NB4 (cell line): Measurements from ENCODE around the gene DST.

Source experiments
- POLR2A ChIP-seq: IDR thresholded peaks from 2 replicates; pipeline ENCODE4 v1.6.1; 2011; ENCODE audit warnings: mild to moderate bottlenecking; ENCODE audit not compliant: insufficient read length; ENCODE audit errors: extremely low read depth
- TF ChIP-seq, protein P1 (sequence below): IDR thresholded peaks from one replicate; pipeline ENCODE4 v1.5.1; 2012; ENCODE audit warnings: low read depth, low read length
- TF ChIP-seq, protein P2 (sequence below): IDR thresholded peaks from 2 replicates; pipeline ENCODE4 v1.6.1; 2011; ENCODE audit warnings: low read depth, low read length

DNA sequence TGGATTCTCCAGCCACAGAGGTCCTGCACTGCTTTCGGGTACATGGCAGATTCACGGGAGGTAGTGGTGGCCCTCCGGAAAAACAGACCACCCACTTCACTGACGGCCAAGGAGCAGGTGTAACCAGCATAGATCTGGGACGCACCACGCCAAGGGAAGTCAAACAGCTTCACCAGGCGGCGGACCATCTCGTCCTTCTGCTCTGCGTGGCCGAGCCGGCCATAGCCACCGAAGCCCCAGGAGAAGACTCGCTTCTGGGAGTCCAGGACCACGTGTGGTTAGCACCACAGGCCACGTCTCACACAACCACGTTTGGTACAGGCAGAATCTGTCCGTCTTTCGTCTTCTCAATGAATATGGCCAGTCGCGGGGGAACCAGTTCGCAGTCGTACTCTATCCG, 210.5 kb downstream of the DST start:
- TF ChIP-seq, protein P1, sequence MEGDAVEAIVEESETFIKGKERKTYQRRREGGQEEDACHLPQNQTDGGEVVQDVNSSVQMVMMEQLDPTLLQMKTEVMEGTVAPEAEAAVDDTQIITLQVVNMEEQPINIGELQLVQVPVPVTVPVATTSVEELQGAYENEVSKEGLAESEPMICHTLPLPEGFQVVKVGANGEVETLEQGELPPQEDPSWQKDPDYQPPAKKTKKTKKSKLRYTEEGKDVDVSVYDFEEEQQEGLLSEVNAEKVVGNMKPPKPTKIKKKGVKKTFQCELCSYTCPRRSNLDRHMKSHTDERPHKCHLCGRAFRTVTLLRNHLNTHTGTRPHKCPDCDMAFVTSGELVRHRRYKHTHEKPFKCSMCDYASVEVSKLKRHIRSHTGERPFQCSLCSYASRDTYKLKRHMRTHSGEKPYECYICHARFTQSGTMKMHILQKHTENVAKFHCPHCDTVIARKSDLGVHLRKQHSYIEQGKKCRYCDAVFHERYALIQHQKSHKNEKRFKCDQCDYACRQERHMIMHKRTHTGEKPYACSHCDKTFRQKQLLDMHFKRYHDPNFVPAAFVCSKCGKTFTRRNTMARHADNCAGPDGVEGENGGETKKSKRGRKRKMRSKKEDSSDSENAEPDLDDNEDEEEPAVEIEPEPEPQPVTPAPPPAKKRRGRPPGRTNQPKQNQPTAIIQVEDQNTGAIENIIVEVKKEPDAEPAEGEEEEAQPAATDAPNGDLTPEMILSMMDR = no peak
- no peak for TF ChIP-seq POLR2A
- TF ChIP-seq, protein P2, sequence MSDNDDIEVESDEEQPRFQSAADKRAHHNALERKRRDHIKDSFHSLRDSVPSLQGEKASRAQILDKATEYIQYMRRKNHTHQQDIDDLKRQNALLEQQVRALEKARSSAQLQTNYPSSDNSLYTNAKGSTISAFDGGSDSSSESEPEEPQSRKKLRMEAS = no peak
